Mesodermal cell (in vitro differentiated cells): ENCODE data around the gene PLEKHA7.
A peak's percentile ranks its signal among the peaks of the same experiment; 100 is the strongest.

Experiments used
- H3K27ac ChIP-seq: 2 replicates; pipeline ENCODE4 v1.7.0; 2013; ENCODE audit warnings: mild to moderate bottlenecking, low read depth, low read length, moderate library complexity; ENCODE audit not compliant: severe bottlenecking
- H3K36me3 ChIP-seq: 2 replicates; pipeline ENCODE4 v1.7.1; 2013; ENCODE audit warnings: mild to moderate bottlenecking, low read length, moderate library complexity; ENCODE audit not compliant: control insufficient read depth, insufficient read depth
- H3K4me1 ChIP-seq: one replicate; pipeline ENCODE4 v1.7.1; 2013; ENCODE audit warnings: mild to moderate bottlenecking, low read length; ENCODE audit not compliant: insufficient read depth, control insufficient read depth, poor library complexity, severe bottlenecking
- H3K4me3 ChIP-seq: 2 replicates; pipeline ENCODE4 v1.7.0; 2013; ENCODE audit warnings: low read length, control low read depth, mild to moderate bottlenecking; ENCODE audit not compliant: insufficient read depth, poor library complexity, severe bottlenecking; ENCODE audit errors: extremely low read depth
- H3K9me3 ChIP-seq: 2 replicates; pipeline ENCODE4 v1.7.1; 2013; ENCODE audit warnings: mild to moderate bottlenecking, low read length, moderate library complexity; ENCODE audit not compliant: control insufficient read depth
- WGBS, 2 experiments: methylation state at CpG; one replicate each; pipeline ENCODE4 v1.1.5; 2013; ENCODE audit warnings: missing lambda C conversion rate in 2 of 2; ENCODE audit not compliant: insufficient coverage in 2 of 2; 5-methylcytosine and 5-hydroxymethylcytosine counted together

Gene PLEKHA7

GRCh38 chr11:16941935-16942334, 72.3 kb downstream of the PLEKHA7 start:
- no peaks in the 10 kb centered on the region for H3K4me1 ChIP-seq
- H3K36me3 ChIP-seq: no peaks in the 10 kb centered on the region
- WGBS, 2 experiments: 42 to 75% methylated on average over 2 to 5 of the region's 5 CpGs
- H3K9me3 ChIP-seq: no peaks in the 10 kb centered on the region
- H3K27ac ChIP-seq: no peak overlapping the region
- H3K4me3 ChIP-seq: no peak overlapping the region

GRCh38 chr11:16938061-16938460, 76.2 kb downstream of the PLEKHA7 start:
- Histone ChIP-seq H3K9me3 (no peaks in the 10 kb centered on the region), H3K36me3 (no peaks in the 10 kb centered on the region), H3K27ac (no peak overlapping the region), H3K4me3 (no peak overlapping the region), H3K4me1 (peaks cover 21% of the 10 kb centered on the region)
- 100% methylated on average over 2 of the region's 3 CpGs; no CpG with 5 or more reads in 1 of the 2 experiments for WGBS, 2 experiments

DNA sequence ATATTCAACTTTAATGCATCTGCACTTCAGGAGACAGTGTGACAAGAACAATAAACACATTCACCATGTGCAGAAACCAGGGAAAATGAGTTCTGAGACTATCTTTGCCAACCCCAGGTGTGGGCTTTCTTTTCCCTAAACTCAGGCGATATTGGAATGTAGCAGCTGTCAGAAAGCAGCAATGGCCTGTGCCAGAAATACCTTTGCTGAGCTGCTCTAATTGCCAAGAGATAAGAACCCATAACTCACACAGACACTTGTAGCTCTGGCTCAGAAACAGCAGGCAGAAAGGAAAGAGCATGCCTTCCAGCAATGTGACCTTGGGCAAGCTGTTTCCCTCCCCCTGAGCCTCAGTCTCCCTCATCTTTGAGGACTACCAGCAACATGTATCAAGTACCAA, 77.6 kb downstream of the PLEKHA7 start:
- Histone ChIP-seq H3K4me3 (no peak overlapping the region), H3K4me1 (peaks cover 26% of the 10 kb centered on the region), H3K36me3 (no peaks in the 10 kb centered on the region), H3K27ac (no peak overlapping the region), H3K9me3 (no peaks in the 10 kb centered on the region)
- no CpG with 5 or more reads among the region's 1 CpG for WGBS, 2 experiments

GRCh38 chr11:16935518-16936302, 78.5 kb downstream of the PLEKHA7 start:
- H3K27ac ChIP-seq: no peak overlapping the region
- H3K4me3 ChIP-seq: no peak overlapping the region
- H3K9me3 ChIP-seq: no peaks in the 10 kb centered on the region
- no peaks in the 10 kb centered on the region for H3K36me3 ChIP-seq
- WGBS, 2 experiments: 8 to 50% methylated on average over 2 to 4 of the region's 6 CpGs
- peaks cover 26% of the 10 kb centered on the region for H3K4me1 ChIP-seq

GRCh38 chr11:16933756-16934603, 80.2 kb downstream of the PLEKHA7 start:
- Histone ChIP-seq H3K9me3 (no peaks in the 10 kb centered on the region), H3K4me1 (peaks cover 26% of the 10 kb centered on the region), H3K36me3 (no peaks in the 10 kb centered on the region), H3K4me3 (no peak overlapping the region), H3K27ac (peak overlapping the region; percentile 65)
- 50 to 77% methylated on average over 5 to 6 of the region's 8 CpGs for WGBS, 2 experiments

- Histone ChIP-seq H3K4me3 (no peak overlapping the region), H3K36me3 (no peaks in the 10 kb centered on the region), H3K4me1 (peaks cover 26% of the 10 kb centered on the region), H3K27ac (peak overlapping the region; percentile 65), H3K9me3 (no peaks in the 10 kb centered on the region)
- 76 to 100% methylated on average over 1 of the region's 1 CpG for WGBS, 2 experiments
Measured at GRCh38 chr11:16933291-16933690, 80.9 kb downstream of the PLEKHA7 start.

GRCh38 chr11:16928044-16928443, 86.2 kb downstream of the PLEKHA7 start:
- Histone ChIP-seq H3K36me3 (no peaks in the 10 kb centered on the region), H3K27ac (no peak overlapping the region), H3K9me3 (no peaks in the 10 kb centered on the region), H3K4me1 (peaks cover 29% of the 10 kb centered on the region), H3K4me3 (no peak overlapping the region)
- WGBS, 2 experiments: 75 to 100% methylated on average over 2 of the region's 4 CpGs

GRCh38 chr11:16926883-16927626, 87.2 kb downstream of the PLEKHA7 start:
- Histone ChIP-seq H3K4me3 (no peak overlapping the region), H3K4me1 (peaks cover 23% of the 10 kb centered on the region), H3K9me3 (no peaks in the 10 kb centered on the region), H3K36me3 (no peaks in the 10 kb centered on the region), H3K27ac (no peak overlapping the region)
- 24 to 50% methylated on average over 4 of the region's 9 CpGs for WGBS, 2 experiments

DNA sequence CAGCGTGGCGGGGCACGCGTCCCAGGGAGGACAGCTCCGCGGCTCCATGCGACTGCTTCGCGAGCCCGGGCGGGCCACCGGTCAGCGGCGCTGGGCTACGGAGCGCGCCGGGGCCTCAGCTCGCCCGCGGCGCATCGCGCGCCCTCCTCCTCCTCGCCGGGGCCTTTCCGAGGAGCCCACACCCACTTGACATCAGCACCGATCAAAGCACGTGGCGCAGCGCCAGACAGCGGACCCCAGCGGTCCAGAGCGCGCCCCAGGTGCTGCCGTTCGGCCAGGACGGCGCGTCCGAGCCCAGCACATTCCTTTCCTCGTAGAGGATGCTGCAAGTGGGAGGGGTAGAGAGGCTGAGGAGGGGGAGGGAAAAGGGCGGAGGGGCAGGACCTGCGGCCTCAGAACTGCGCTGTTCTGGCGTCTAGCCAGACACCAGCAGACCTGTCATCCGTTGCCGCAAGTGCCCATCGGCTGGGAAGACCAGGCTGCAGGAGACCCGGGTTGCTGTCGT, 88.6 kb downstream of the PLEKHA7 start:
- H3K27ac ChIP-seq: no peak overlapping the region

GRCh38 chr11:16924826-16925560, 89.2 kb downstream of the PLEKHA7 start:
- H3K4me1 ChIP-seq: peaks cover 23% of the 10 kb centered on the region
- H3K9me3 ChIP-seq: no peaks in the 10 kb centered on the region
- WGBS, 2 experiments: 1% methylated on average over 37 of the region's 51 CpGs
- H3K4me3 ChIP-seq: peak overlapping the region; percentile 48
- H3K36me3 ChIP-seq: no peaks in the 10 kb centered on the region
- H3K27ac ChIP-seq: no peak overlapping the region

More for the DNA sequence above, 88.6 kb downstream of the PLEKHA7 start:
- Histone ChIP-seq H3K4me1 (peaks cover 23% of the 10 kb centered on the region), H3K4me3 (peak overlapping the region; percentile 48), H3K36me3 (no peaks in the 10 kb centered on the region), H3K9me3 (no peaks in the 10 kb centered on the region)
- whole genome bisulfite sequencing, 2 experiments: 1% methylated on average over 23 to 40 of the region's 52 CpGs
